ENCODE data around the gene ZBTB5. TPM values are rescaled to one million over a fixed set of nuclear protein-coding genes. Genes with fewer than 3 reads are reported as not detected.

ZBTB5 gene
- total and polyA plus RNA-seq, 9 of the 15 experiments (the other 6 are each of a cell fraction or from before 2014, with no cell fraction given), result 2.3 to 43.2 (median 15.5) TPM

- CTCF ChIA-PET (ENCODE audit: low intra/inter-chr PET ratio), result interaction anchor here (0.7 kb wide), 1 partner anchor 8 kb away, joined by 6 read pairs; no protein-coding TSS in a partner anchor
- Histone ChIP-seq H2AFZ (ENCODE audit: low read depth, low read length) (no peak overlapping the region), H3K4me1 (replicated peaks in 1 of 2; ENCODE audit: control insufficient read depth in 2 of 2, insufficient read depth in 2 of 2, low read length in 2 of 2) (peaks cover 0 to 6% of the 10 kb centered on the region in 2 experiments; a peak in 2 of 5 replicates), H3K9me1 (ENCODE audit: control insufficient read depth, insufficient read depth, low read length) (no peaks in the 10 kb centered on the region), H3K79me2 (ENCODE audit: control insufficient read depth, insufficient read depth, low read length) (peaks cover 90% of the 10 kb centered on the region), H3K27ac (ENCODE audit: extremely low read depth, low read depth, low read length) (no peak overlapping the region), H3K4me2 (ENCODE audit: insufficient read depth, low read length) (no peak overlapping the region), H3K27me3 (ENCODE audit: control insufficient read depth in 2 of 2, insufficient read depth in 2 of 2, low read length in 2 of 2) (no peaks in the 10 kb centered on the region), H3K4me3 (no peak overlapping the region), H3K9ac (ENCODE audit: insufficient read depth in 1 of 2, low read depth in 2 of 2, low read length in 2 of 2) (no peak overlapping the region), H3K36me3 (ENCODE audit: control insufficient read depth, insufficient read depth, low read length) (peaks cover 7% of the 10 kb centered on the region; the same call in 1 of the 3 replicates), H3K9me3 (replicated peaks; ENCODE audit: control insufficient read depth, insufficient read depth, low read depth, low read length) (0 out of 2 replicates have a peak, but pooled peaks cover 2% of the 10 kb centered on the region), H4K20me1 (replicated peaks; ENCODE audit: control insufficient read depth, insufficient read depth, low read length) (peaks cover 11% of the 10 kb centered on the region)
- no peak for ATAC-seq
- in situ Hi-C loops (cut with MboI) (no loop called here), intact Hi-C loops (cut with micrococcal nuclease) (no loop called here)
- no peak for TF ChIP-seq ELF1 (tag; IDR thresholded peaks at IDR 0.05)
- no peak for TF ChIP-seq ZNF316 (IDR thresholded peaks at IDR 0.05)
- TF ChIP-seq CXXC5 (CRISPR knock-in tag; IDR thresholded peaks at IDR 0.05), result no peak
- TF ChIP-seq ZNF584 (CRISPR knock-in tag; IDR thresholded peaks at IDR 0.05; ENCODE audit: low read depth), result no peak
- no peak for TF ChIP-seq ZMIZ1 (IDR thresholded peaks at IDR 0.05; ENCODE audit: low read depth in 2 of 2, low read length in 2 of 2)
- TF ChIP-seq ZNF384 (IDR thresholded peaks at IDR 0.05; ENCODE audit: low read depth, low read length), result no peak
- no peak for TF ChIP-seq ZNF75A (CRISPR knock-in tag; IDR thresholded peaks at IDR 0.05)
- no peak for TF ChIP-seq NFATC3 (IDR thresholded peaks at IDR 0.05)
- no peak for TF ChIP-seq ZNF347 (CRISPR knock-in tag; IDR thresholded peaks at IDR 0.05; ENCODE audit: low read depth)
- TF ChIP-seq NBN (IDR thresholded peaks at IDR 0.05; ENCODE audit: low read depth), result no peak
- no peak for DNase-seq (ENCODE audit: extremely low read depth in 1 of 4, low spot score in 3 of 4)
- FAIRE-seq, result no peak
- BruUV-seq (replicated peaks), result no TSS peak
- WGBS (ENCODE audit: insufficient coverage, low coverage, missing lambda C conversion rate), result 81% methylated on average over 6 of the region's 7 CpGs
- POLR2A ChIA-PET, result interaction anchor here (0.9 to 1.2 kb wide), 5 partner anchors 10 to 22 kb away, joined by 3 to 6 read pairs (median 5); no protein-coding TSS in a partner anchor
Observed at GRCh38 chr9:37455884-37456647, 9.2 kb downstream of the ZBTB5 start.

All from K562 (cell line).